ENCODE data around the gene ASB14. TPM values are rescaled to one million over a fixed set of nuclear protein-coding genes. Genes with fewer than 3 reads are reported as not detected.
A peak's percentile ranks its signal among the peaks of the same experiment; 100 is the strongest.

The ASB14 gene
- total and polyA plus RNA-seq, 2 donors (not counting 1 experiment from before 2014, with no cell fraction given), result not detected

DNA sequence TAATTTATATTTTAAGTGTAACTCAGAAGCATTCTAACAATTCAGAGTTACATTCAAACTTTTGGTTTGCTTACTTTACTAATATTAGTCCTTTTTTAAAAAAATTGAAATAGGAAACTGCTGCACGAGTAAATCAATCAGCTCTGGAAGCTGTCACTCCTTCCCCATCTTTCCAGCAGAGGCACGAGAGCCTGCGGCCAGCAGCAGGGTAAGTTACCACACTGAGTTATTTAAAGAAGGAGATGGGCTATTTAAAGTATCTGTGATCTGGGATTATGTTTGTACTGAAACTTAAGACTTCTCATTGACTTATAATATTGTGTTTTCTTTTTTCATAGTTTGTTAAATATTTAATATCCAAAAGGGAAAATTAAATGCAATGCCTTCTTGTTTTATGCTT, 35.6 kb downstream of the ASB14 start:
- Histone ChIP-seq H3K4me3 (ENCODE audit: control extremely low read depth in 1 of 5, extremely low read depth in 1 of 5, insufficient read depth in 1 of 5, low read depth in 2 of 5, low read length in 4 of 5) (no peak overlapping the region), H3K79me2 (ENCODE audit: control insufficient read depth, insufficient read depth, low read length) (no peaks in the 10 kb centered on the region), H3K9ac (ENCODE audit: low read length) (no peak overlapping the region), H3K4me1 (ENCODE audit: control insufficient read depth in 2 of 2, insufficient read depth in 2 of 2, low read length in 2 of 2) (no peaks in the 10 kb centered on the region), H3K27me3 (replicated peaks in 1 of 4; ENCODE audit: control extremely low read depth in 1 of 4, control insufficient read depth in 3 of 4, insufficient read depth in 4 of 4, low read length in 3 of 4) (no peaks in the 10 kb centered on the region), H4K20me1 (ENCODE audit: control insufficient read depth, insufficient read depth, low read length, poor library complexity, severe bottlenecking) (no peaks in the 10 kb centered on the region), H3K27ac (ENCODE audit: low read length in 2 of 2) (no peak overlapping the region), H2AFZ (ENCODE audit: insufficient read depth, low read depth, low read length, poor library complexity, severe bottlenecking) (no peak overlapping the region), H3K4me2 (replicated peaks; ENCODE audit: low read depth, low read length, poor library complexity, severe bottlenecking) (no peak overlapping the region), H3K36me3 (replicated peaks in 1 of 2; ENCODE audit: control extremely low read depth in 1 of 2, control insufficient read depth in 1 of 2, extremely low read depth in 1 of 2, insufficient read depth in 2 of 2, low read length in 1 of 2) (peaks cover 26 to 72% of the 10 kb centered on the region in 2 experiments), H3K9me3 (ENCODE audit: control extremely low read depth in 1 of 3, control insufficient read depth in 2 of 3, insufficient read depth in 1 of 3, low read length in 2 of 3) (no peaks in the 10 kb centered on the region)
- ChIA-PET POLR2A (no interaction called here), CTCF (no interaction called here)
- DNase-seq, result no peak
- no CpG with 5 or more reads among the region's 3 CpGs for WGBS (ENCODE audit: insufficient coverage)
- H3K27me3 Mint-ChIP-seq, result no peaks in the 10 kb centered on the region
- no peak for ATAC-seq (ENCODE audit: low read depth)
- H3K4me1 Mint-ChIP-seq, result no peaks in the 10 kb centered on the region
- no peak overlapping the region for H3K27ac Mint-ChIP-seq
- peaks cover 3% of the 10 kb centered on the region for H3K9me3 Mint-ChIP-seq (ENCODE audit: insufficient read depth)
- intact Hi-C loops (cut with micrococcal nuclease), result no loop called here
- H3K4me3 Mint-ChIP-seq, result no peak overlapping the region
- no peak for TF ChIP-seq EZH2 (IDR thresholded peaks at IDR 0.05; ENCODE audit: borderline replicate concordance, insufficient read depth, low read depth, low read length, poor library complexity, severe bottlenecking)
- TF ChIP-seq, protein P1, sequence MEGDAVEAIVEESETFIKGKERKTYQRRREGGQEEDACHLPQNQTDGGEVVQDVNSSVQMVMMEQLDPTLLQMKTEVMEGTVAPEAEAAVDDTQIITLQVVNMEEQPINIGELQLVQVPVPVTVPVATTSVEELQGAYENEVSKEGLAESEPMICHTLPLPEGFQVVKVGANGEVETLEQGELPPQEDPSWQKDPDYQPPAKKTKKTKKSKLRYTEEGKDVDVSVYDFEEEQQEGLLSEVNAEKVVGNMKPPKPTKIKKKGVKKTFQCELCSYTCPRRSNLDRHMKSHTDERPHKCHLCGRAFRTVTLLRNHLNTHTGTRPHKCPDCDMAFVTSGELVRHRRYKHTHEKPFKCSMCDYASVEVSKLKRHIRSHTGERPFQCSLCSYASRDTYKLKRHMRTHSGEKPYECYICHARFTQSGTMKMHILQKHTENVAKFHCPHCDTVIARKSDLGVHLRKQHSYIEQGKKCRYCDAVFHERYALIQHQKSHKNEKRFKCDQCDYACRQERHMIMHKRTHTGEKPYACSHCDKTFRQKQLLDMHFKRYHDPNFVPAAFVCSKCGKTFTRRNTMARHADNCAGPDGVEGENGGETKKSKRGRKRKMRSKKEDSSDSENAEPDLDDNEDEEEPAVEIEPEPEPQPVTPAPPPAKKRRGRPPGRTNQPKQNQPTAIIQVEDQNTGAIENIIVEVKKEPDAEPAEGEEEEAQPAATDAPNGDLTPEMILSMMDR (IDR thresholded peaks at IDR 0.05), result no peak

DNA sequence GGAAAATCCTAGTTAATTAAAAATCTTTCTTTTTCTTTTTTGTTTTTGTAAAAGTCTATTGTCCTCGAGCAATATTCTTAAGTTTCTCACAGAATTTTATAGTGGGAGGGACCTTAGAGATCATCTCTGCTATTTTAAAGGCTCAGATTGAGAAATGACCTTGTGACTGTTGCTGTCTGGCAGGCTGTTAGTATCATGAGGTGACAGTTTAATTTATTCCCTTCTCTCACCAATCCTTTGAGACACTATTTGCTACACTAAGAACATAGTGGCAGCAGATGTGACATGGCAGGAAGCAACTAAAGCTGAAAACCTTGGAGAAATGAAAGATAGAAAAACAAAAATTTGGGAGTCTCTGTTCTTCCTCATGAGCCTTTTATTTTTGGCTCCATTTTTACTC, 40.1 kb downstream of the ASB14 start:
- no peaks in the 10 kb centered on the region for H3K4me1 ChIP-seq (ENCODE audit: control insufficient read depth in 2 of 2, insufficient read depth in 2 of 2, low read length in 2 of 2)
- ChIA-PET POLR2A (no interaction called here), CTCF (interaction anchor here (1.0 kb wide), 1 partner anchor 83 kb away, joined by 3 read pairs; no protein-coding TSS in a partner anchor)
- no peak overlapping the region for H3K27ac Mint-ChIP-seq
- no peak overlapping the region for H2AFZ ChIP-seq (ENCODE audit: insufficient read depth, low read depth, low read length, poor library complexity, severe bottlenecking)
- no CpG with 5 or more reads among the region's 1 CpG for WGBS (ENCODE audit: insufficient coverage)
- ATAC-seq (ENCODE audit: low read depth) (no peak), DNase-seq (no peak)
- H3K4me2 ChIP-seq (replicated peaks; ENCODE audit: low read depth, low read length, poor library complexity, severe bottlenecking), result no peak overlapping the region
- H3K36me3 ChIP-seq (replicated peaks in 1 of 2; ENCODE audit: control extremely low read depth in 1 of 2, control insufficient read depth in 1 of 2, extremely low read depth in 1 of 2, insufficient read depth in 2 of 2, low read length in 1 of 2), result peaks cover 13 to 66% of the 10 kb centered on the region in 2 experiments
- H3K79me2 ChIP-seq (ENCODE audit: control insufficient read depth, insufficient read depth, low read length), result no peaks in the 10 kb centered on the region
- H3K9ac ChIP-seq (ENCODE audit: low read length), result no peak overlapping the region
- H3K9me3 ChIP-seq (ENCODE audit: control extremely low read depth in 1 of 3, control insufficient read depth in 2 of 3, insufficient read depth in 1 of 3, low read length in 2 of 3), result no peaks in the 10 kb centered on the region
- no peaks in the 10 kb centered on the region for H3K27me3 ChIP-seq (replicated peaks in 1 of 4; ENCODE audit: control extremely low read depth in 1 of 4, control insufficient read depth in 3 of 4, insufficient read depth in 4 of 4, low read length in 3 of 4)
- no peak for TF ChIP-seq EZH2 (IDR thresholded peaks at IDR 0.05; ENCODE audit: borderline replicate concordance, insufficient read depth, low read depth, low read length, poor library complexity, severe bottlenecking)
- TF ChIP-seq, protein P1 (IDR thresholded peaks at IDR 0.05), result no peak
- H3K4me1 Mint-ChIP-seq, result no peaks in the 10 kb centered on the region
- no peaks in the 10 kb centered on the region for H3K9me3 Mint-ChIP-seq (ENCODE audit: insufficient read depth)
- peak overlapping the region in 1 of 2 donors; percentile 46 for H3K27ac ChIP-seq (ENCODE audit: low read length in 2 of 2)
- H4K20me1 ChIP-seq (ENCODE audit: control insufficient read depth, insufficient read depth, low read length, poor library complexity, severe bottlenecking), result no peaks in the 10 kb centered on the region
- H3K4me3 ChIP-seq (ENCODE audit: control extremely low read depth in 1 of 5, extremely low read depth in 1 of 5, insufficient read depth in 1 of 5, low read depth in 2 of 5, low read length in 4 of 5), result no peak overlapping the region
- no peaks in the 10 kb centered on the region for H3K27me3 Mint-ChIP-seq
- intact Hi-C loops (cut with micrococcal nuclease), result no loop called here
- H3K4me3 Mint-ChIP-seq, result no peak overlapping the region
